GM12872 (cell line): ENCODE data around the gene RASA3.

Experiments
- CTCF ChIP-seq: IDR thresholded peaks from 3 replicates; pipeline ENCODE4 v1.5.1; 2011; ENCODE audit warnings: low read depth, mild to moderate bottlenecking, low read length, moderate library complexity; ENCODE audit not compliant: insufficient read depth

Gene RASA3

DNA sequence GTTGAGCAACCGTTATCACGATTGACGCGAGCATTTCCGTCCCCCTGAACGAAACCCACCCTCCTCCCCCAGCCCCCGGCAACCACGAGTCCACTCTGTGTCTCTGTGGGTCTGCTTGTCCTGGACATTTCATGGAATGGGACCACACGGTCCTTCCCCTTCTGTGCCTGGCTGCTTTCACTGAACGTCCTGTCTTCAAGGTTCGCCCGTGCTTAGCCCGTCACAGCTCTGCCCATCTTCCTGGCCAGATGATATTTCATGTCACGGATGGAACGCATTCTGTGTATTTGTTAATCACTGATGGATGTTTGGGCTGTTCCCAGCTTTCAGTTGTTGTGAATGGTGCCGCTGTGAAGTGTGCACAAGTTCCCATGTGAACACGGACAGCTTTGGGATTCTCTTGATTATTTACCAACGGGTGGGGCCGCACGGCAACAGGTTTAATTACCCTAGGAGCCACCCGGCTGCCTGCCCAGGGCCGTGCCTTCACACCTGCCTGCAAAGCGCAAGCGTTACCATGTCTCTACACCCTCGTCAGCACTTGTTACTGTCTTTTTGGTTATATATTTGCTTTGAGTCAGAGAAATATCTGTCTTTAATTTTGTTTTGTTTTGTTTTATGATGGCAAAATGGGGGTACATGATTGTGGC lies 42.5 kb downstream of the RASA3 start:
- TF ChIP-seq CTCF: no peak

DNA sequence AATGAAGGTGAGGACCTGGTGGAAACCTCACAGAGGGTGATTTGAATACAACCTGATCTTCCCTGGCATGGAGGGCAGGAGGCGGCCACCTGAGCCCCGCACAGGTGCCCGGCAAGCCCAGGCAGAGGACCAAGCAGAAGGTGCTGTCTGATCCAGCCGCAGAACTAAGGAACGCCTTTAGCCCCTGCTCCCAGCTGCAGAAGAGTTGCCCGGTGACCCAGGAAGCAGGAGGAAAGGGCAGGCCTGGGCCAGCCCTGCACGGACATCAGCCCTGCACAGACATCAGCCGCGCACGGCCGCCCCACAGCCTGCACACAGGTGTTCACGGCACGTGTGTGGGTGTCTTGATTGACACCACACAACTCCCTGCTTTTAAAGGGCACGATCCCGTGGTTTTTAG lies 43.1 kb downstream of the RASA3 start:
- no peak for TF ChIP-seq CTCF

DNA sequence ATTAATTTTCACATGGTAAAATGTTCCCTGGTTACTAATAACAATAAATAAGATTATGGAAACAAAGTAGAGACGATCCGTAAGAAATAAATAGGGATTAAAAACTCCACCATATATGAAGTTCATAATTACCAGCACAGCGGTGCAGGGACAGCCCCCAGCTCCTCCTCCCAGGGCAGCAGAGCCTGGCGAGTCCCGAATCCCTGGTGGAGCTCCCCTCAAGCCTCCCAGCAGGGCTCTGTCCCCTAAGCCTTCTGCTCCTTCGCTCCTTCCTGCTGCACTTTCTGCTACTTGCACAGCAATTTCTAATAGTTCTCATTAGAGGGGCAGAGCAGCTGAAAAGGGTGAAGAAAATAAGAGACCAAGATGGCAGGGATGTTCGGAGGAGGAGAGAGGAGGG lies 43.6 kb downstream of the RASA3 start:
- TF ChIP-seq CTCF: no peak

DNA sequence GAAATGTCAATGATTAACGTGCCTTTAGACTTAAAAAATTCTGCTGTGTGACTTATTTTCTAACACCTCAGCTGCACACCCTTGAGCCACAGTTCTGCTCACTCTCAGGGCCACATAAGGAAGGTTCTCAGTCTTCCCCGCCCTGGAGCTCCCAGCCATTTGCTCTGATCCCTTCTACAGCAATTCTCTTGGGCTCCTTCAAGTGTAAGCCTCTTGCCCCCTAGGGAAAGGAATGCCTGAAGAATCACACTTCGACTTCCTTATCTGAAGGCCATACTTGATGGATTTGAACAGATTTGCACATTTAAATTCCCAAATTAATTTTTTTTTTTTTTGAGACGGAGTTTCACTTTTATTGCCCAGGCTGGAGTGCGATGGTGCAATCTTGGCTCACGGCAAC lies 44.2 kb downstream of the RASA3 start:
- TF ChIP-seq CTCF: no peak

GRCh38 chr13:114087430-114087829 lies 45.0 kb downstream of the RASA3 start:
- no peak for TF ChIP-seq CTCF

- no peak for TF ChIP-seq CTCF
These were observed 49.4 kb downstream of the RASA3 start for GRCh38 chr13:114082849-114083645.

DNA sequence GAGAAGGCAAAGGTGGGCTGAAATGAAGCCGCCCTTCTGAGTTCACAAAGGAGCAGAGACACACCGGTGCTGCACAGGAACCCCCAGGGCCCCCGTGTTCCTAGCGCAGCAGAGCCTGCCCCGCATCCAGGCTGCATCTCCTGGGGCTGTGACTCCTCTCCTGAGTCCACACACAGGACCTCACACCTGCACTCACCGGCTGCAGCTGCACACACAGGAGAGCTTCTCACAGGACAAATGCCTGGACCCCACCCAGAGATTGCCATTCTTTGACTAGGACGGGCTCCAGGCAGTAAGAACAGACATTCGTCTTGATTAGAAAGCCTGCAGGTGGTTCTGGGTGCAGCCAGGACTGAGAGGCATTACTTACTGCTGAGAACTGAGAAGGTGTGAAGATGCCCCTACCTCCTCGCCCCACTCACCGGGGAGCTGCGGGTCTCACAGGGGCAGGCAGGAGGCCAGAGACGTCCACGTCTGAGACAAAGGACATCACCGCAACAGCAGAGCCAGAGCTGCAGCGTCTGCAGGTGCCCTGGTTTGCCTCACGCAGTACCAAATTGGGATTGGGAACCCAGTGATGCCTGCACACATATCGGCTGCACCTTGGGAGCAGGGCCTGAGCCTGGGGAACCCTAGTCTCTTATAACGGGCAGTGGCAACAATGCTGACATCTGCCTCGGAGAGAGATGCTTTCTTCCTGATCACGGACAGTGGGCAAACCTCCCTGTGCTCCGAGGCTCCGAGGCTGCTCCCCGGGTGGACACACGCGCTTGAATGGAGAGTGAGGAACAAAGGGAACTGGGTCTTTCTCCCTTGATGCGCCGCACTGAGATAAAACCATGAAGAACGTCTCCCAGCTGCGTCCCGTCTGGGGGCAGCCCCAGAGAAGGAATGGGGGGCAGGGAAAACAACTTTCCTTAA lies 50.4 kb downstream of the RASA3 start:
- TF ChIP-seq CTCF: no peak
